KG1 (cell line): ENCODE measurements around the gene HSPG2.
"Not testable (repeated sequence)": the region's sequence is repeated elsewhere in the genome, so short reads cannot be mapped to it uniquely, and the experiment has no call there.

Experiments used
- DNase-seq: peaks from one replicate; lab custom pipeline; 2025; lab: John Stamatoyannopoulos, UW

HSPG2 gene

GRCh38 chr1:21783679-21784603, 153.2 kb downstream of the HSPG2 start:
- DNase-seq, result no peak

- peak; percentile 96 for DNase-seq
These were observed 154.0 kb downstream of the HSPG2 start, which contains the start of gene USP48 for GRCh38 chr1:21782868-21783678. Gene USP48 (minus strand): TSS chr1:21783149. CDS start chr1:21782957, 192 bp downstream.

GRCh38 chr1:21782349-21782867, 154.7 kb downstream of the HSPG2 start:
- DNase-seq, result no peak

- DNase-seq, result no peak
These were observed 155.2 kb downstream of the HSPG2 start for GRCh38 chr1:21781815-21782348.

GRCh38 chr1:21779613-21780521, 157.2 kb downstream of the HSPG2 start:
- DNase-seq, result no peak

- no peak for DNase-seq
These were observed 158.7 kb downstream of the HSPG2 start for GRCh38 chr1:21778405-21778727.

GRCh38 chr1:21776925-21777324, 160.2 kb downstream of the HSPG2 start:
- not testable (repeated sequence) for DNase-seq

GRCh38 chr1:21775985-21776562, 161.0 kb downstream of the HSPG2 start:
- DNase-seq, result no peak

GRCh38 chr1:21775550-21775914, 161.6 kb downstream of the HSPG2 start:
- no peak for DNase-seq

- no peak for DNase-seq
These were observed 162.1 kb downstream of the HSPG2 start for GRCh38 chr1:21774835-21775549.

GRCh38 chr1:21773585-21773984, 163.5 kb downstream of the HSPG2 start:
- DNase-seq, result no peak
